ENCODE data around the gene SHISA7.

SHISA7 gene

DNA sequence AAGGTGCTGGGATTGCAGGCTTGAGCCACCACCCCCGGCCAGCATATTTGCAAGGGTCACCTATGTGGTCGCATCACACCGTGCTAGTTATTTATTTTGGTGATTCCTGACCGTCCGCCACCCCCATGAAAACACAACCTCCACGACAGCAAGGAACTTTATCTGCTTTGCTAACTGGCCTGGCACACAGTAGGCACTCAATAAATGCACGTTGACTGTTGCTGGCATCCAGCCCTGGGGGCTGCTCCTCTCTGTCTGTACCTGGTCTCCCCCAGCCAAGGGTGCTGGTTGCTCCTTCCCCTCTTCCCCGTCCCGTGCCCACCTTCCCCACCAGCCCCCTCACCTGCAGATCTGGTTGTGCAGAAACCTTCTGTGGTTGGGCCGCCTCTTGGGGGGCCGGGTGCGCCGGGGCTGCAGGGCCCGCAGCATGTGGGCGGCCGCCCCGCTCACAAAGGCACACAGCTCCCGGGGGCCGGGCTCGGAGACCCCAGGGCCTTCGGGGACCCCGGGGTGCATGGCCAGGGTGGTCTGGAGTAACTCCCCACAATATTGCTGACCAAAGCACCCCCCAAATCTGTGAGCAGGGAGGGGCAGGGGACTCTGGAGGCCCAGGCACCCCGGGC is 21.1 kb upstream of the SHISA7 start:
- DNase-seq (ENCODE audit: low read depth in 3 of 3, low spot score in 1 of 3) = no peak

GRCh38 chr19:55463583-55464031 is 20.5 kb upstream of the SHISA7 start:
- no peak for DNase-seq (ENCODE audit: low read depth in 3 of 3, low spot score in 1 of 3)

- DNase-seq (ENCODE audit: low read depth in 3 of 3, low spot score in 1 of 3) = no peak
Observed at GRCh38 chr19:55462722-55463121, 19.6 kb upstream of the SHISA7 start.

DNA sequence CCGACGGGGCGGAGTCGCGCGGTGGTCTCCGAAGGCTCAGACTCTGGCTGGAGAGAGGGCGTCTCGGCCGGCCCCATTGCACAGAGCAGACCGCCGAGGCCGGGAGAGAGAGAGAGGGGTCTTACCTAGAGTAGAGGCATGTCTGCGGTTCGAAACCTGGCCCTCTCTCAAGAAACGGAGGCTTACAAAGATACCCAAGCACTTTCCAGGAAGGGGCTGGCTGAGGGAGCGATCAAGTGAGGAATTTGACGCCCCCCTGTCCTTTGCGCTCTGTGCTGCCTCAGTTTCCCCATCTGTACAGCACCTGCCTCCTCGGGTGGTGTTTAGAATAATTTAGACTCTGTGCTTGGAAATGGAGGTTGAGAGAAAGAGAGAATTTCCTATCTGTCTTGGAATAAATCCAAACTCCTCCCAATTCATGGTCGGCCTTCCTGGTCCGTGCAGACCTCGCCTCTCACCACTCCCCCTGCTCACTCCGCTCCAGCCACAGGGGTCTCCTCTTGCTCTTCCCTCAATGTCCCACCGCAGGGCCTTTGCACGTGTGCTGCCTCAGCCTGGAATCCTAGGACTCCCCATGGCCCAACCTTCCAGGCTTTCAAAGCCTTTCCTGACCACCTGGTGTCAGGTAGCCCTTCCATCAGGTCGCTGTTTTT is 19.0 kb upstream of the SHISA7 start:
- DNase-seq (ENCODE audit: low read depth in 3 of 3, low spot score in 1 of 3) = no peak

- peak; percentile 99 to 100 (median 100) for DNase-seq (ENCODE audit: low read depth in 3 of 3, low spot score in 1 of 3)
Observed at GRCh38 chr19:55461259-55461973, 18.3 kb upstream of the SHISA7 start, which contains the start of gene ISOC2. ISOC2 (minus strand) TSS chr19:55461642; CDS start chr19:55456486, 5,156 bp downstream.

DNA sequence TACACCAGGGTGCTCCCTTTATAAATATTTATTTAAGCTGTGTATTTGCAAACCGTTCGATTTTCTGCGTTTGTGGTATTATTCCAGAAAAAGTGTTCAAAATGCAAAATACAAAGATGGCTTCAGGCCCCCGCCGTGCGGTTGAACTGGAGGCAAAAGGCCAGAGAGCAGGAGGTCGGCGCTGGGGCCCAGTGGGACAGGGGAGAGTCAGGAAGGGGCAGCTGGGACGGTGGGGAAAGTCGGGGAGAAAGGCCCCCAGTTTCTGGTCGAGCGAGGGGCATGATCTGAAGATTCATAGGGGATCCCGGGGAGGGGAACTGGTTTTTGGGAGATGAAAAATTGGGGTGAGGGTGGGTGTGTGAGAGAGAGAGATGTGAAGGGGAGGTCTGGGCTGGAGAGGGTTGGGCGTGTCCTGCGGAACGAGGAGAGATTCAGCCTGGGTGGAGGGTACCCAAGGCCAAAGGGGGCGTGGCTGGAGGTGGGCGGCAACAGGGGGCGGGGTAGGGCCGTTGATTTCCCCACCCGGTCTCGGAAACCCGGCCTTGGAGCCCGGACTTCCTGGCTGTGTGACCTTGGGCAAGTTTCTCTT is 17.7 kb upstream of the SHISA7 start:
- no peak for DNase-seq (ENCODE audit: low read depth in 3 of 3, low spot score in 1 of 3)

GRCh38 chr19:55459950-55460657 is 17.0 kb upstream of the SHISA7 start:
- no peak for DNase-seq (ENCODE audit: low read depth in 3 of 3, low spot score in 1 of 3)

DNA sequence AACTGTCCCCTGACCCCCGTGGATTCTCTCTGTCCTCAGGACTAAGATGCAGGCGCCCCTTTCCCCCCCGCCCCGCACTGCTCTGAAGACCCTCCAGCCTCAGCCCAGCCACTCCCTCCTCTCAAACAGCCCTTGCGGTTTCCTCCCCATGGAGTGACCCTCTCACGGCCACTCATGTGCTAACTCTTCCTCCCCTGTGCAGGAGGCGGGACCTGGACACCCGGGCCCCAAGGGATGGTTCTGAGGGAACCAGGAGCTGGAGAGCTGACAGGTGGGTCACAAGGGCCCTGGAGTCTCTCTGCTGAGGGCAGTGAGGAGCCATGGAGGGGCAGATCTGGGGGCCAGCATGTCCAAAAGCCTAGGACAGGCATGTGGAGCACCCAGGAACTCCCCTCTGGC is 16.4 kb upstream of the SHISA7 start:
- no peak for DNase-seq (ENCODE audit: low read depth in 3 of 3, low spot score in 1 of 3)

GRCh38 chr19:55457683-55458457 is 14.8 kb upstream of the SHISA7 start:
- DNase-seq (ENCODE audit: low read depth in 3 of 3, low spot score in 1 of 3) = no peak

DNA sequence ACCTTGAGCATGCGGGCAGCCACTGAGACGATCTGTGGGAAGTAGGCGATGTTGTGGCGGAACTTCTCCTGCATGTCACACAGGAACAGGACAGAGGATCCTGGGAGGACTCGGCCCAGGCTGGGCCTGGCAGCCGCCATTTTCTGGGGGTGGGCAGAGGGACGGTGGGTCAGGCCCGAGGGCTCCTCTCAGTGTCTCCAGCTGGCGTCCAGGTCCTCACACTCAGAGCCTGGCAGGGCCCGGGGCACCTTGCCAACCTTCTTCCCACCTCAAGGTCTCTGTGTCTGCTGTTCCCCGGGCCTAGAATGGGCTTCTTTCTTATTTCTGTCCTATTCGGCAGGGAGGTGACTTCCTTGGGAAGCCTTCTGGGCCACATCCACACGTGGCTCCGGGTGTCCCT is 13.2 kb upstream of the SHISA7 start:
- no peak for DNase-seq (ENCODE audit: low read depth in 3 of 3, low spot score in 1 of 3)

DNA sequence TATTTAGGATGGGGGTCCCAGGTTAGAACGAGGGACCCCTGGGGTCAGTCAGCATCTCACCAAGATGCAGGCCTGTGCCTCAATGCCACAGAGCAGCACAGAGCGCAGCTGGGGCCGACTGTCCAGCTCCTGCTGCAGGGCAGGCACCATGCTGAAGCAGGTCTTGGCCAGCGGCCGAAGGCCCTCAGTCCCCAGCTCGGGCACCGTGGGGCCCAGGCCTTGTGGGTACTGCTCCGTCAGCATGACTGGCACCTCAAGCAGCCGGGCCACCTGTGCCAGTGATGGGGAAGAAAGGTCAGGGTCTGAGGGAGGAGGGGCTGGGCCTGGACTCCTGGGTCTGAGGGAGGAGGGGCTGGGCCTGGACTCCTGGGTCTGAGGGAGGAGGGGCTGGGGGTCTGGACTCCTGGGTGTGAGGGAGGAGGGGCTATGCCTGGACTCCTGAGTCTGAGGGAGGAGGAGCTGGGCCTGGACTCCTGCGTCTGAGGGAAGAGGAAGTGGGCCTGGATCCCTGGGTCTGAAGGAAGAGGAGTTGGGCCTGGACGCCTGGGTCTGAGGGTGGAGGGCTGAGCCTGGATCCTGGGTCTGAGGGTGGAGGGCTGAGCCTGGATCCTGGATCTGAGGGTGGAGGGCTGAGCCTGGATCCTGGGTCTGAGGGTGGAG is 12.6 kb upstream of the SHISA7 start:
- no peak for DNase-seq (ENCODE audit: low read depth in 3 of 3, low spot score in 1 of 3)

- DNase-seq (ENCODE audit: low read depth in 3 of 3, low spot score in 1 of 3) = no peak
Observed at GRCh38 chr19:55454787-55455243, 11.7 kb upstream of the SHISA7 start.

DNA sequence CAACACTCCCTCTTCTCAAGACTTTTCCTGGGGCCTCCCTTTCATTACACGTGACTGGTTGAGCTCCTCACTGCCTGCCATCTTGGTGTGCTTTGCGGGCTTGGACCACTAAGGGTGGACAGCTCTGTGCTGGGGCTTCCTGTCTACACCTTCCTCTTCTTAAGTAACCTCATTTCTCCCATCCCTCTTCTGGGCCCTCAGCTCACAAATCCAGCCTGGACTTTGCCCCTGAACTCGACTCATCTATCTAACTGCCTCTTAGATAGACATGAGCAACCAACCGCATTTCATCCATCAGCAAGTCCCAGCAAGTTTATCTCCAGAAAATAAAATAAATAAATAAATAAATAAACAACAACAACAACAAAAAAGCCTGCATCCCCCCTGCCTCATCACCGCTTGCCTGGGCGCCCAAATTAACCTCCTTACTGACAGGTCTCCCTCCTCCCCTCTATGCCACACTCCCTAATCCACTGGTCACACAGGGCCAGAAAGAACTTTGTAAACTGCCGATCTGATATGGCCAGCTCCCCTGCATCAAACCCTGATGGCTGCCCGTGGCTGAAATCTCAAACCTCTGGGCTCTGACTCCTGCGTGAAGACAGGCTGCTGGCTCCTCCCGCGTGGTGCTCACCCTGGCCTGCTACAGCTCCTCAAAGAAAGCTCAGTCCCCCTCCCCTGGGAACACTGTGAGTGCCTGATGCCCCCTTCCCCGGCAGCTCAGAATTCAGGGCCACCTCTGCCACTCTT is 10.6 kb upstream of the SHISA7 start:
- DNase-seq (ENCODE audit: low read depth in 3 of 3, low spot score in 1 of 3) = no peak

GRCh38 chr19:55452749-55453346 is 9.7 kb upstream of the SHISA7 start:
- DNase-seq (ENCODE audit: low read depth in 3 of 3, low spot score in 1 of 3) = no peak

DNA sequence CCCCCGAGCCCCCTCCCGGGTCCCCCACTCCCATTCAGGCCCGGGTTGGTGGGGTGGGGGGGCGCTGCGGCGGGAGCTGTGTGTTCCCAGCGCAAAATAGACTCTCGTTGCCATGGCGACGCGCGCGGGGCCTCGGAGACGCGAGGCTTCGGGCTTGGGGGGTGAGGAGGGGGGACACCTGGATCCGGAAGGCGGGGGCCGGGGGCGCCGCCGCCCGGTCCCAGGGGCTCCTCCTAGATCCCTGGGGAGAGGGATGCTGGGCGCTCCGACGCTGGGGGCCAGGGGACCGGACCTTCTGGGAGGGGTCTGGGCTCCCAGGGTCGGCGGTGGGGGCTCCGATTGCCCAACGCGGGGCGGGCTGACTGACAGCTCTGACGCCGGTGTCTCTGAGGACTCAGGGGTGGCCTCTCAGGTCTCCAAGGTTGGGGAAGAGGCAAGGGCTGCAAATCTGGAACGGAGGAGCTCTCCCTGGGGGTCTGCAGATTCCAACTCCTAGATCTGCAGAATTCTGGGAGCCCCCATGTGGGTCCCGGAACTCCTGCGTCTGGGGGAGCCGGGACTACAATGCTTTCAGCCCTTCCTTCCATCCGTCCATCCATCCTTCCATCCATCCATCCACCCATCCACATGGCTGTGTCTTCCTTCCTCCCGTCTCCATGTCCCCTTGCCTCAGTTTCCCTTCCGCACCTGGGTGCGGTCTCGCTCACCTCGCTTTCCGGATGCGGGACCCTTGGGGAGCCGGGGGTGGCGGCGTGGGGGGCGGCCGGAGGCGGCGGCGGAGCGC is 9.1 kb upstream of the SHISA7 start:
- no peak for DNase-seq (ENCODE audit: low read depth in 3 of 3, low spot score in 1 of 3)

GRCh38 chr19:55451163-55451964 is 8.3 kb upstream of the SHISA7 start:
- DNase-seq (ENCODE audit: low read depth in 3 of 3, low spot score in 1 of 3) = no peak

GRCh38 chr19:55449469-55449868 is 6.4 kb upstream of the SHISA7 start:
- no peak for DNase-seq (ENCODE audit: low read depth in 3 of 3, low spot score in 1 of 3)
